Fibroblast of pulmonary artery (primary cell): Measurements from ENCODE around the gene FILIP1.

Experiments used
- DNase-seq: peaks from one replicate; pipeline ENCODE4 v3.0.0-alpha.2; 2010; ENCODE audit warnings: low read depth
- H3K4me3 ChIP-seq: replicated peaks from 2 replicates; pipeline ENCODE4 v1.5.1; 2011; ENCODE audit warnings: low read depth, mild to moderate bottlenecking, control low read depth, low read length, moderate library complexity
- TF ChIP-seq, protein P1 (sequence below): IDR thresholded peaks from 2 replicates; pipeline ENCODE4 v1.5.1; 2011; ENCODE audit warnings: mild to moderate bottlenecking, control low read depth, low read length, inconsistent platforms; ENCODE audit errors: missing control alignments

FILIP1 gene

GRCh38 chr6:75493400-75494064 is at the start of gene FILIP1:
TSS of gene FILIP1 (minus strand) at chr6:75493800. CDS start at chr6:75414972, 78,828 bp downstream.
- H3K4me3 ChIP-seq, result peak within 1 kb of the TSS; percentile 50
- TF ChIP-seq, protein P1, sequence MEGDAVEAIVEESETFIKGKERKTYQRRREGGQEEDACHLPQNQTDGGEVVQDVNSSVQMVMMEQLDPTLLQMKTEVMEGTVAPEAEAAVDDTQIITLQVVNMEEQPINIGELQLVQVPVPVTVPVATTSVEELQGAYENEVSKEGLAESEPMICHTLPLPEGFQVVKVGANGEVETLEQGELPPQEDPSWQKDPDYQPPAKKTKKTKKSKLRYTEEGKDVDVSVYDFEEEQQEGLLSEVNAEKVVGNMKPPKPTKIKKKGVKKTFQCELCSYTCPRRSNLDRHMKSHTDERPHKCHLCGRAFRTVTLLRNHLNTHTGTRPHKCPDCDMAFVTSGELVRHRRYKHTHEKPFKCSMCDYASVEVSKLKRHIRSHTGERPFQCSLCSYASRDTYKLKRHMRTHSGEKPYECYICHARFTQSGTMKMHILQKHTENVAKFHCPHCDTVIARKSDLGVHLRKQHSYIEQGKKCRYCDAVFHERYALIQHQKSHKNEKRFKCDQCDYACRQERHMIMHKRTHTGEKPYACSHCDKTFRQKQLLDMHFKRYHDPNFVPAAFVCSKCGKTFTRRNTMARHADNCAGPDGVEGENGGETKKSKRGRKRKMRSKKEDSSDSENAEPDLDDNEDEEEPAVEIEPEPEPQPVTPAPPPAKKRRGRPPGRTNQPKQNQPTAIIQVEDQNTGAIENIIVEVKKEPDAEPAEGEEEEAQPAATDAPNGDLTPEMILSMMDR, result no peak
- peak; percentile 79 for DNase-seq

DNA sequence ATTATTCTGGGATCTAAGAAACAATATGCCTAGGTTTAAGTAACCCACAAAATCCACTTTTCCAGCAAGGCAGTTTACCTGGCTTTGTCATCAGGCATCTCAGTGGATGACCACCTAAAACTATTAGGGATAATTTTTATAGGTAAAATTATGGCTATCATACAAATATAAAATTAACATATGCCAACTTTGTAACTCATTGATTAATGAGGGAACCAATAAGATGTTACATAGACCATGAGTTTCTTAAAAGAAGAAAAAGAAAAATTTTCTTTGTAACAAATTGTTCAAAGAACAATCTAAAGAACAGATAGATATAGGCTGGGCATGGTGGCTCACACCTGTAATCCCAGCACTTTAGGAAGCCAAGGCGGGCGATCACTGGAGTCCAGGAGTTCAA is 49.7 kb upstream of the FILIP1 start:
- H3K4me3 ChIP-seq, result no peak overlapping the region
- TF ChIP-seq, protein P1, result no peak
- no peak for DNase-seq

- TF ChIP-seq, protein P1, result no peak
- no peak overlapping the region for H3K4me3 ChIP-seq
- DNase-seq, result no peak
Measured at GRCh38 chr6:75539136-75539535, 45.5 kb upstream of the FILIP1 start.

- H3K4me3 ChIP-seq, result no peak overlapping the region
- TF ChIP-seq, protein P1, result no peak
- peak; percentile 39 for DNase-seq
Measured at GRCh38 chr6:75532521-75532920, 38.9 kb upstream of the FILIP1 start.

DNA sequence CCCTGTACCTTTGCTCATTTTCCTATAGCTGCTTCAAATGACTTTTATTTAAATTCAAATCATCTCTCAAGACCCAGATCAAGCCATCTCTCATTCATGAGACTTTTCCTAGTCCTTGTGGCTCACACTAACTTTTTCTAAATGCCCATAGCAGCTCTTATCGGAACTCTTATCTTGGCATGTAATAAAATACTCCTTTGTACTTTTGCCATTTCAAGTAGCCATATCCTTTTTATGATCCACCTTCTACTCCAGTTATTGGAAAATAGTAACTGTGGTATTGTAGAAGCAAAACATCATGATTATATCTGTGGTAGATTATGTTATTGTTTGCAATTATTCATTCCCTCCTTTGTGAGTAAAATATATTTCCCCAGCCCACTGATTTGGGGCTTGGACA is 37.6 kb upstream of the FILIP1 start:
- TF ChIP-seq, protein P1, result no peak
- no peak overlapping the region for H3K4me3 ChIP-seq
- no peak for DNase-seq

DNA sequence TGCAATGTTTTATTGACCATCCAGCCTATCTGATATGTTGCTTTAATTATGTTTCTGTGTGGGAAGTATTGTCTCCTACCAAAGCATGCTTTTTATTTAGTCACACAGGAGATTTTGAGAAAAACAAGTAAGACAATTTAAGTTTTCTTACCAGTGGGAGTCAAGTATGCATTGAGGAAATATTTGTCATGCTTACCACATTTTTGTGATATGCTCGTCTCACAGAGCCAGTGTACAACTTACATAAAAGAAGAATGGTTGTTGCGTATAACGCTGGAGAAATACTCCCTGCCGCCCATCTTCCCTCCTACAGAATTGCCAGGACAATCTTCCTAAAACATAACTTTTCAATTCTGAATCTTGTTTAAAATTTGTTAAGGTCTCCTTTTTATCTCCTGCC is 37.1 kb upstream of the FILIP1 start:
- DNase-seq, result peak; percentile 90
- H3K4me3 ChIP-seq, result no peak overlapping the region
- TF ChIP-seq, protein P1, result no peak

- TF ChIP-seq, protein P1, result no peak
- DNase-seq, result peak; percentile 77
- no peak overlapping the region for H3K4me3 ChIP-seq
Measured at GRCh38 chr6:75528423-75528822, 34.8 kb upstream of the FILIP1 start.
